DOHH2 (cell line): ENCODE measurements around the gene CCBE1.

Experiments
- H3F3A ChIP-seq: fragments of 200-600 bp; sonication (generic), shearing (Covaris generic); 2 replicates; pipeline ENCODE4 v1.6.0; 2016; ENCODE audit warnings: antibody characterized with exemption, mild to moderate bottlenecking; ENCODE audit not compliant: control insufficient read depth, insufficient read depth
- H3K27ac ChIP-seq: fragments of 200-600 bp; sonication (generic); 2 replicates; pipeline ENCODE4 v1.5.1; 2014; ENCODE audit warnings: low read depth, mild to moderate bottlenecking, low read length, moderate library complexity
- H3K27me3 ChIP-seq: fragments of 200-600 bp; sonication (generic); 2 replicates; pipeline ENCODE4 v1.6.1; 2014; ENCODE audit warnings: mild to moderate bottlenecking, low read length, mixed read lengths; ENCODE audit not compliant: control insufficient read depth
- H3K36me3 ChIP-seq: fragments of 200-600 bp; sonication (generic); 2 replicates; pipeline ENCODE4 v1.6.1; 2014; ENCODE audit warnings: mild to moderate bottlenecking, low read length, moderate library complexity, mixed read lengths; ENCODE audit not compliant: control insufficient read depth
- H3K4me1 ChIP-seq: fragments of 200-600 bp; sonication (generic); 2 replicates; pipeline ENCODE4 v1.6.1; 2014; ENCODE audit warnings: mild to moderate bottlenecking, low read length, mixed read lengths; ENCODE audit not compliant: control insufficient read depth
- H3K4me2 ChIP-seq: fragments of 200-600 bp; sonication (generic); 2 replicates; pipeline ENCODE4 v1.6.0; 2014; ENCODE audit warnings: mild to moderate bottlenecking, low read length, moderate library complexity
- H3K4me3 ChIP-seq: fragments of 200-600 bp; sonication (generic); 2 replicates; pipeline ENCODE4 v1.5.1; 2014; ENCODE audit warnings: mild to moderate bottlenecking, low read length, mixed read lengths
- H3K79me2 ChIP-seq: fragments of 200-600 bp; sonication (generic); 2 replicates; pipeline ENCODE4 v1.6.1; 2014; ENCODE audit warnings: mild to moderate bottlenecking, low read length, mixed read lengths; ENCODE audit not compliant: control insufficient read depth
- H3K9me2 ChIP-seq: fragments of 200-600 bp; sonication (generic); replicated peaks from 2 replicates; pipeline ENCODE4 v1.6.1; 2014; ENCODE audit warnings: mild to moderate bottlenecking, low read length, mixed read lengths; ENCODE audit not compliant: control insufficient read depth
- H3K9me3 ChIP-seq: fragments of 200-600 bp; sonication (generic); 2 replicates; pipeline ENCODE4 v1.6.1; 2014; ENCODE audit warnings: antibody characterized with exemption, low read length, mixed read lengths; ENCODE audit not compliant: control insufficient read depth, insufficient read depth
- H4K20me1 ChIP-seq: fragments of 200-600 bp; sonication (generic); 2 replicates; pipeline ENCODE4 v1.6.0; 2014; ENCODE audit warnings: low read depth, mild to moderate bottlenecking, antibody characterized with exemption, low read length, moderate library complexity; ENCODE audit not compliant: control insufficient read depth, insufficient read depth
- CTCF ChIP-seq: fragments of 200-600 bp; sonication (generic); IDR thresholded peaks from one replicate; pipeline ENCODE4 v1.5.1; 2014; ENCODE audit warnings: antibody characterized with exemption, mild to moderate bottlenecking, low read depth, low read length; ENCODE audit not compliant: poor library complexity, severe bottlenecking
- EZH2phosphoT487 ChIP-seq: fragments of 200-600 bp; sonication (generic); IDR thresholded peaks from 2 replicates; pipeline ENCODE4 v1.6.1; 2017; ENCODE audit warnings: borderline replicate concordance, mild to moderate bottlenecking, antibody characterized with exemption, low read length, moderate library complexity, mixed read lengths

Gene CCBE1

DNA sequence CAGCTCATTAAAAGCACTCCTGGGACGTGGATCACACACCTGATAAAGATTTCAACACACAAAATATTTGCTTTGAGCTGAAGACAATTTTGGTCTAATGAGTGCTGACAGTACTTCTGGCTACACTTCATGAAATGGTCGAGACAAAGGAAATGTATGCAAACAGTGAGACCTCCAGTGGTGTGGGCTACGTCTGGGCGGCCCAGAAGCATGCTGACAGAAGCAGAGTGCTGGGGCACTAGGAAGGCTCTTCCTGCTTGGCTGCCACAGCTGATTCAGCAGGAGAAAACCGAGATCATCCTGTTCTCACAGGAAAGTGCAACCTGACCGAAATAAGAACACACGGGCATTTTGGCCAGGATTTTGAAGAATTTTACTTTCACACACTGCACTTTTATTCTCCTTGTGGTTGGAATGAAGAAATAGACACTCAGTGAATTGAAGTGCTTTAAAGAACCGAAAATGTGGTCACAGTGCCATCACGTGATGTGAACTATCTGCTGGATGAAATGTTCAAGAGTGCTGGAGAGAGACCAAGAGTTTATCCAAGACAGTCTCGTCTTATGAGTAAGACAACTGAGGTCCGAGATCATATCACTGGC, 149.5 kb downstream of the CCBE1 start:
- H3K79me2 ChIP-seq, result no peaks in the 10 kb centered on the region

GRCh38 chr18:59546188-59546587, 151.0 kb downstream of the CCBE1 start:
- Histone ChIP-seq H3K4me1 (no peaks in the 10 kb centered on the region), H3F3A (no peaks in the 10 kb centered on the region), H3K4me2 (no peak overlapping the region), H3K36me3 (no peaks in the 10 kb centered on the region), H3K27me3 (no peaks in the 10 kb centered on the region), H3K9me3 (no peaks in the 10 kb centered on the region), H4K20me1 (no peaks in the 10 kb centered on the region), H3K27ac (no peak overlapping the region), H3K79me2 (no peaks in the 10 kb centered on the region), H3K4me3 (no peak overlapping the region), H3K9me2 (no peaks in the 10 kb centered on the region)
- TF ChIP-seq CTCF (no peak), EZH2phosphoT487 (no peak)

More for the DNA sequence above, 149.5 kb downstream of the CCBE1 start:
- Histone ChIP-seq H3K27me3 (no peaks in the 10 kb centered on the region), H4K20me1 (no peaks in the 10 kb centered on the region), H3K9me3 (no peaks in the 10 kb centered on the region), H3K4me2 (no peak overlapping the region), H3F3A (no peaks in the 10 kb centered on the region), H3K4me3 (no peak overlapping the region), H3K9me2 (no peaks in the 10 kb centered on the region), H3K36me3 (no peaks in the 10 kb centered on the region), H3K4me1 (no peaks in the 10 kb centered on the region), H3K27ac (no peak overlapping the region)
- TF ChIP-seq EZH2phosphoT487 (no peak), CTCF (no peak)

- Histone ChIP-seq H3K4me1 (no peaks in the 10 kb centered on the region), H3K79me2 (no peaks in the 10 kb centered on the region), H4K20me1 (no peaks in the 10 kb centered on the region), H3K4me2 (no peak overlapping the region), H3K27ac (no peak overlapping the region), H3K9me3 (no peaks in the 10 kb centered on the region), H3F3A (no peaks in the 10 kb centered on the region), H3K4me3 (no peak overlapping the region), H3K27me3 (no peaks in the 10 kb centered on the region), H3K9me2 (no peaks in the 10 kb centered on the region), H3K36me3 (no peaks in the 10 kb centered on the region)
- TF ChIP-seq EZH2phosphoT487 (no peak), CTCF (no peak)
Observed at GRCh38 chr18:59540780-59541179, 156.4 kb downstream of the CCBE1 start.
